WI38 (cell line): ENCODE data around the gene COL15A1.

Experiments
- H3K4me3 ChIP-seq: 2 replicates; pipeline ENCODE4 v1.5.1; 2011; ENCODE audit warnings: low read depth, mild to moderate bottlenecking, control low read depth, low read length
- CTCF ChIP-seq: IDR thresholded peaks from 2 replicates; pipeline ENCODE4 v1.5.1; 2012; ENCODE audit warnings: low read depth, mild to moderate bottlenecking, control low read depth, low read length

Gene COL15A1

DNA sequence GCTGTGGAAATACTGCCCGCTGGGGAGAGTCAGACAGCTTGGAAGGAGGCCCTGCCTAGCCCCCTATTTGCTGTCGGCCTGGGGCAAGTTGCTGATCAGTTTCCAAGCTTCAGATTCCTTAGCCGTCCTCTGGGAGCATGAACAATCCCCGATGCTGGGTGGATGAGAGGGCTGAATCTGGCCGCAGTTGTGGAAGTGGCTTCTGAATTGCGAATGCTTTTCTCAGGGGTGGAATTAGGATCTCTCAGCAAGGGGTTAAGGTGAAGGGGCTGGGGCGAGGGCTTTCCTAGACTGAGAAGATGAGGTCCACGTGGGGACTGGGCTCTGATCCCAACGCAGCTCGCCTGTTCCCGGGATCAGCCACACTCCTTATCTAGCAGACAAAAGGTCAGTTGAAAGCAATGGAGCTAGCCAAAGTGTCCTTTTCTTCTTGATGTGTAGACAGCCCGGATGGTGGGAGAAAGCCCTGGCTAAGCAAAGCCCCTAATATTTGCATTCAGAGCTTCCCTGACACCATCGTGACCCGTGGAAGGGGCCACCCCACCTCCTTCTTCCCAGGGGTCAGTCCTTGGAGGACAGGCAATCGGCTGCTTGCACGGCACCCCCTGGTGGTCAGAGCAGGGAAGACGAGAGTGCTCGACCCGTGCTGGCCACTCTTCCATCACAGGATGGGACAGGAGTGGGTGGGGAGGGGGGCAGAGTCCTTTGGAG is 54.9 kb downstream of the COL15A1 start:
- no peak overlapping the region for H3K4me3 ChIP-seq
- TF ChIP-seq CTCF, result peak; percentile 84

DNA sequence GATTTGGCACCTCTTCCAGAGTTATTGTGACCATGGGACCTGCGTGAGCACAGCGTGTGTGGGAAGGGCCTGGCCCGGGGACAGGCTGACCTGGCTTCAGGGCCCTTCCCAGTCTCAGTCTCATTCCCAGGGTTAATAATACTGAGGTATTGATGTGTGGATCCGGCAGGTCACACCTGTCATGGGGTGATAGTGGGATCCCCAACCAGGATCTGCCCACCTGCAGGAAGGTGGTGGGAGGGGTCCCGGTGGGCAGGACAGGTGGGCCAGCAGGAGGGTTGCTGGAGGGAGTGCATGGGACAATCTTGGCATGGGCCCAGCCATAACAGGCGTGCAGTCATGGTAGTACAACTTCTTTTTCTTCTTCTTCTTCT is 55.4 kb downstream of the COL15A1 start:
- no peak overlapping the region for H3K4me3 ChIP-seq

DNA sequence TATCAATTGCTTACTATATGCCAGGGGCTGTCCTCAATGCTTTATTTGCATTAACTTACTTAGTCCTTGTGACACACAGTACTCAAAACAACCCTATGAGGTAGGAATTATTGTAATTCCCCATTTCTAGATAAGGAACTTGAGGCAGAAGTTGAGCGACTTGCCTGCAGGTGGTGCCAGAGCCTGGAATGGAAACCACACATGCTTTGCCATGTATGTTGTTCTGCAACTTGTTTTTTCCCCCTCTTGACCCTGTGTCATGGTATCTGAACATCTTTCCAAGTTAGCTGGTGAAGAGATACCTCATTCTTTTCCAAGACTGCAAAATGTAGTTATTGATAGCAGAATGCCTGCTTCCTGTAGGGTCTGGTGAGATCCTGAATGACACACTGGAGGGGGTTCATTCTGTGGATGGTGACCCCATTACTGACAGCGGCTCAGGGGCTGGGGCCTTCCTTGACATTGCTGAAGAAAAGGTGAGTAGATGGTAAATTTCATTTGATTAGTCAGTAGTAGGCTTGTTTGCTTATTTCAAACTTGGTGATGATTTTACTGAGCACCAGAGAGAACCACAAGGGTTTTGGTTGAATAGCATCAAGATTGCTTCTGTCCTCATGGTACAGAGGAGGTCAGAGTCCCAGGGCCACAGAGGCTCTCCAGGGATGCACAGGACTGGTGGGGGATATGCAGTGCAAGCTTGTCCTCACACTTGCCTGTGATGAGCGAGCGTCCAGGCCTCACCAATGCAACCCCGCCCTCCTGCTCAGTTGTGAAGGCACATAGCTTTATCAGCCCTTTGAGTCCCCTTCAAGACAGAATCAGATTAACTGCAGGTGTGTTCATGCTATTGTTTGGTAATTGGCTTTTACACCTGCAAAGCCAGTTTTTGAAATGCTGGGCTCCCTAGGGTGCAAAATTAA is 57.0 kb downstream of the COL15A1 start:
- H3K4me3 ChIP-seq, result no peak overlapping the region
- TF ChIP-seq CTCF, result peak; percentile 75

More for the DNA sequence above, 55.4 kb downstream of the COL15A1 start:
- no peak for TF ChIP-seq CTCF

GRCh38 chr9:99001892-99002291 is 58.2 kb downstream of the COL15A1 start:
- H3K4me3 ChIP-seq, result no peak overlapping the region
- TF ChIP-seq CTCF, result no peak

- H3K4me3 ChIP-seq, result no peak overlapping the region
- no peak for TF ChIP-seq CTCF
Observed at GRCh38 chr9:99002706-99003105, 59.0 kb downstream of the COL15A1 start.

- H3K4me3 ChIP-seq, result no peak overlapping the region
- TF ChIP-seq CTCF, result no peak
Observed at GRCh38 chr9:99003308-99003707, 59.6 kb downstream of the COL15A1 start.

DNA sequence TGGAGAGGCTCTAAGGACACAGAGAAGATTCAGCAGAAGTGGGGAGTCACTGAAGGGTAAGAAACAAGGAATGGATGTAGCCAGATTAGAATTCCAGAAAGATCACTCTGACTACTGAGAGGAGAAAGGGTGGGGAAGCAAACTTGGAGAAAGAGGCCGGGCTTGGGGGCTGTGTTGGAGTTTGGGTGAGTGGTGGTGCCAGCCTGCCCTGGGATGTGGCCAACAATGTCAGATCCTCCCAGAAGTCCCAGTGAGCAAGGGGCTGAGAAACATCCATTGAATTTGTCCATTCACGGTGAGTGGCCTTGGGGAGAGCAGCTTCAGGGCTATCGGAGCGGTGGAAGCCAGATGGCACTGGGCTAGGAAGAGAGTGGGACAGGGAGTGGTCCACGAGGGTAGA is 60.4 kb downstream of the COL15A1 start:
- no peak overlapping the region for H3K4me3 ChIP-seq
- TF ChIP-seq CTCF, result no peak
